ENCODE results near the gene SLC12A4. TPM values are rescaled to one million over a fixed set of nuclear protein-coding genes. Genes with fewer than 3 reads are reported as not detected.

Gene SLC12A4
- polyA plus RNA-seq, 2 of the 4 experiments (the other 2 are of a cell fraction): 18.2 to 33.2 TPM

GRCh38 chr16:67897231-67897630, 71.2 kb downstream of the SLC12A4 start:
- TF ChIP-seq FOSB (CRISPR knock-in tag; IDR thresholded peaks at IDR 0.05): no peak
- TF ChIP-seq POLR2AphosphoS2 (conservative IDR thresholded peaks at IDR 0.05; ENCODE audit: low read length): no peak
- TF ChIP-seq FOXS1 (CRISPR knock-in tag; IDR thresholded peaks at IDR 0.05): no peak
- TF ChIP-seq TP53 (CRISPR knock-in tag; IDR thresholded peaks at IDR 0.05): no peak
- TF ChIP-seq RAD21 (conservative IDR thresholded peaks at IDR 0.05 in 1 of 2, IDR thresholded peaks at IDR 0.05 in 1 of 2): no peak
- TF ChIP-seq CTCF (IDR thresholded peaks at IDR 0.05): no peak
- TF ChIP-seq MAZ (IDR thresholded peaks at IDR 0.05; ENCODE audit: borderline replicate concordance, low read depth, low read length): no peak
- TF ChIP-seq RFX5 (IDR thresholded peaks at IDR 0.05): no peak
- TF ChIP-seq BHLHE40 (IDR thresholded peaks at IDR 0.05; ENCODE audit: low read depth, low read length): no peak
- TF ChIP-seq HMGXB4 (CRISPR knock-in tag; IDR thresholded peaks at IDR 0.05; ENCODE audit: borderline replicate concordance): no peak
- TF ChIP-seq CHD2 (IDR thresholded peaks at IDR 0.05; ENCODE audit: low read length, partially characterized antibody): no peak
- no peak for TF ChIP-seq ZFP36 (IDR thresholded peaks at IDR 0.05; ENCODE audit: borderline replicate concordance, partially characterized antibody)
- TF ChIP-seq USF2 (IDR thresholded peaks at IDR 0.05): no peak
- TF ChIP-seq ZSCAN20 (CRISPR knock-in tag; IDR thresholded peaks at IDR 0.05): no peak
- TF ChIP-seq HOXA7 (CRISPR knock-in tag; IDR thresholded peaks at IDR 0.05): no peak
- H3K9me3 ChIP-seq: no peaks in the 10 kb centered on the region
- CTCF ChIA-PET: interaction anchor here (1.0 to 12.7 kb wide), 9 partner anchors 9 to 376 kb away, joined by 4 to 102 read pairs (median 5); partner anchors contain the start of gene NRN1L
- peaks cover 9% of the 10 kb centered on the region; the same call in 2 of the 3 replicates for H3K4me1 ChIP-seq
- H3K4me2 ChIP-seq: no peak overlapping the region
- POLR2A ChIA-PET: no interaction called here
- ATAC-seq: no peak
- H3K27ac ChIP-seq: no peak overlapping the region
- H3K4me3 ChIP-seq: no peak overlapping the region
- FAIRE-seq: no peak
- WGBS (ENCODE audit: missing lambda C conversion rate): 98% methylated on average over 3 of the region's 3 CpGs
- DNase-seq (ENCODE audit: low read depth in 1 of 2, low spot score in 1 of 2): no peak

GRCh38 chr16:67893743-67894399, 74.6 kb downstream of the SLC12A4 start:
- POLR2A ChIA-PET: interaction anchor here (1.2 to 1.9 kb wide), 2 partner anchors 10 to 48 kb away, joined by 3 to 8 read pairs; partner anchors contain the start of gene NRN1L
- ATAC-seq: no peak; a peak in 1 of 6 replicates
- H3K27ac ChIP-seq: peak overlapping the region; percentile 90 to 94
- no peak for DNase-seq (ENCODE audit: low read depth in 1 of 2, low spot score in 1 of 2)
- FAIRE-seq: no peak
- H3K4me1 ChIP-seq: peaks cover 11% of the 10 kb centered on the region; the same call in 2 of the 3 replicates
- H3K4me3 ChIP-seq: peak overlapping the region; percentile 98
- CTCF ChIA-PET: interaction anchor here (0.6 to 3.7 kb wide), 5 partner anchors 11 to 201 kb away, joined by 3 to 44 read pairs (median 4); no protein-coding TSS in a partner anchor
- H3K9me3 ChIP-seq: no peaks in the 10 kb centered on the region
- H3K4me2 ChIP-seq: peak overlapping the region; percentile 97
- 12% methylated on average over 14 of the region's 14 CpGs for WGBS (ENCODE audit: missing lambda C conversion rate)
- TF ChIP-seq JUNB (IDR thresholded peaks at IDR 0.05): no peak
- no peak for TF ChIP-seq NR3C1 (IDR thresholded peaks at IDR 0.05)
- no peak for TF ChIP-seq HOXB13 (CRISPR knock-in tag; IDR thresholded peaks at IDR 0.05; ENCODE audit: low read depth)
- TF ChIP-seq MYC (IDR thresholded peaks at IDR 0.05; ENCODE audit: borderline replicate concordance, low read length): no peak
- no peak for TF ChIP-seq FOSL2 (IDR thresholded peaks at IDR 0.05)
- TF ChIP-seq FOSL2 (CRISPR knock-in tag; IDR thresholded peaks at IDR 0.05): no peak
- TF ChIP-seq FOXS1 (CRISPR knock-in tag; IDR thresholded peaks at IDR 0.05): no peak
- TF ChIP-seq MAX (IDR thresholded peaks at IDR 0.05): no peak
- TF ChIP-seq HES2 (IDR thresholded peaks at IDR 0.05): no peak
- no peak for TF ChIP-seq HMGXB4 (CRISPR knock-in tag; IDR thresholded peaks at IDR 0.05; ENCODE audit: borderline replicate concordance)
- TF ChIP-seq POLR2AphosphoS2 (conservative IDR thresholded peaks at IDR 0.05; ENCODE audit: low read length): no peak
- TF ChIP-seq ESRRA (IDR thresholded peaks at IDR 0.05; ENCODE audit: borderline replicate concordance, low read length): no peak
- no peak for TF ChIP-seq ZSCAN20 (CRISPR knock-in tag; IDR thresholded peaks at IDR 0.05)
- TF ChIP-seq ZC3H11A (IDR thresholded peaks at IDR 0.05): no peak
- no peak for TF ChIP-seq NPAS2 (CRISPR knock-in tag; IDR thresholded peaks at IDR 0.05; ENCODE audit: borderline replicate concordance)
- TF ChIP-seq RAD21 (conservative IDR thresholded peaks at IDR 0.05 in 1 of 2, IDR thresholded peaks at IDR 0.05 in 1 of 2): no peak

Measured in A549 (cell line).